MCF 10A (cell line): Measurements from ENCODE around the gene CTBP1. TPM values are rescaled to one million over a fixed set of nuclear protein-coding genes. Genes with fewer than 3 reads are reported as not detected.

Source experiments
- BruUV-seq: library from RNA; stranded (reverse); fragments of 400-500 nt; replicated peaks from 2 replicates; lab custom pipeline; 2021; lab: Mats Ljungman, UMichigan
- CTCF ChIA-PET: fragments of 300-600 bp; sonication (Branson Sonifier 250); formaldehyde crosslinking; extraction: SDS; loops from one replicate; lab custom pipeline; 2021; ENCODE audit warnings: antibody characterized with exemption, inconsistent platforms; lab: Yijun Ruan, JAX
- POLR2A ChIA-PET: fragments of 300-600, 350-650 bp; sonication (Branson Sonifier 250); formaldehyde crosslinking; extraction: SDS; loops from one replicate; lab custom pipeline; 2020; ENCODE audit warnings: antibody characterized with exemption, inconsistent platforms; lab: Yijun Ruan, JAX
- DNase-seq: peaks from one replicate; pipeline ENCODE4 v3.0.0-alpha.2; 2018; ENCODE audit not compliant: unreplicated experiment
- H3K27ac Mint-ChIP-seq: one replicate; pipeline ENCODE4 v1.8.0; 2022; ENCODE audit warnings: mild to moderate bottlenecking, low read depth, mixed read lengths; ENCODE audit not compliant: unreplicated experiment
- H3K27me3 Mint-ChIP-seq: one replicate; pipeline ENCODE4 v1.8.0; 2022; ENCODE audit warnings: mixed read lengths; ENCODE audit not compliant: insufficient read depth, unreplicated experiment
- H3K36me3 Mint-ChIP-seq: one replicate; pipeline ENCODE4 v1.8.0; 2022; ENCODE audit warnings: mild to moderate bottlenecking, moderate library complexity, mixed read lengths; ENCODE audit not compliant: insufficient read depth, unreplicated experiment
- H3K4me1 Mint-ChIP-seq: one replicate; pipeline ENCODE4 v1.8.0; 2022; ENCODE audit warnings: mixed read lengths; ENCODE audit not compliant: insufficient read depth, unreplicated experiment
- H3K4me3 Mint-ChIP-seq: one replicate; pipeline ENCODE4 v1.8.0; 2022; ENCODE audit warnings: mild to moderate bottlenecking, moderate library complexity, mixed read lengths; ENCODE audit not compliant: unreplicated experiment
- H3K9me3 Mint-ChIP-seq: one replicate; pipeline ENCODE4 v1.8.0; 2022; ENCODE audit warnings: mixed read lengths; ENCODE audit not compliant: unreplicated experiment
- CTCF ChIP-seq: fragments of 200-600 bp; IDR thresholded peaks from one replicate; pipeline ENCODE4 v1.8.0; 2022; ENCODE audit warnings: antibody characterized with exemption, mild to moderate bottlenecking; ENCODE audit not compliant: unreplicated experiment
- intact Hi-C: fragments of 100-400 bp; cut with micrococcal nuclease; formaldehyde crosslinking; loops from 2 replicates; pipeline ENCODE4 v1.14.1; 2022
- total RNA-seq: library from RNA; stranded (reverse); gene quantifications from 2 replicates; pipeline ENCODE4 v1.2.3, GENCODE V29; 2022

The CTBP1 gene
- total RNA-seq, 1 experiment from 2014 or later: 152 TPM

GRCh38 chr4:1216076-1216614, 32.8 kb downstream of the CTBP1 start:
- H3K9me3 Mint-ChIP-seq: no peaks in the 10 kb centered on the region
- H3K27me3 Mint-ChIP-seq: no peaks in the 10 kb centered on the region
- H3K36me3 Mint-ChIP-seq: peaks cover 55% of the 10 kb centered on the region
- intact Hi-C loops: no loop called here
- BruUV-seq: no TSS peak
- no peaks in the 10 kb centered on the region for H3K4me1 Mint-ChIP-seq
- CTCF ChIA-PET: no interaction called here
- DNase-seq: no peak
- no peak overlapping the region for H3K4me3 Mint-ChIP-seq
- H3K27ac Mint-ChIP-seq: no peak overlapping the region
- POLR2A ChIA-PET: no interaction called here
- TF ChIP-seq CTCF: no peak

GRCh38 chr4:1215141-1216075, 33.5 kb downstream of the CTBP1 start:
- DNase-seq: no peak
- H3K4me3 Mint-ChIP-seq: no peak overlapping the region
- H3K27me3 Mint-ChIP-seq: no peaks in the 10 kb centered on the region
- BruUV-seq: no TSS peak
- TF ChIP-seq CTCF: no peak
- no peaks in the 10 kb centered on the region for H3K4me1 Mint-ChIP-seq
- intact Hi-C loops: no loop called here
- no peaks in the 10 kb centered on the region for H3K9me3 Mint-ChIP-seq
- ChIA-PET CTCF (interaction anchor here (0.6 kb wide), 1 partner anchor 112 kb away, joined by 4 read pairs; no protein-coding TSS in a partner anchor), POLR2A (no interaction called here)
- H3K36me3 Mint-ChIP-seq: peaks cover 51% of the 10 kb centered on the region
- no peak overlapping the region for H3K27ac Mint-ChIP-seq

GRCh38 chr4:1214101-1215095, 34.5 kb downstream of the CTBP1 start:
- no peak for TF ChIP-seq CTCF
- Mint-ChIP-seq H3K9me3 (no peaks in the 10 kb centered on the region), H3K27ac (no peak overlapping the region), H3K36me3 (peaks cover 43% of the 10 kb centered on the region), H3K27me3 (no peaks in the 10 kb centered on the region), H3K4me1 (no peaks in the 10 kb centered on the region), H3K4me3 (no peak overlapping the region)
- ChIA-PET CTCF (interaction anchor here (0.6 kb wide), 1 partner anchor 142 kb away, joined by 4 read pairs; no protein-coding TSS in a partner anchor), POLR2A (no interaction called here)
- no TSS peak for BruUV-seq
- no peak for DNase-seq
- intact Hi-C loops: no loop called here
